Amygdala (tissue), 56 donors: ENCODE results near the gene RHOC.
A peak's percentile ranks its signal among the peaks of the same experiment; 100 is the strongest.

ENCODE experiments used
- DNase-seq, 56 donors: peaks; one replicate each; lab custom pipeline; 2025; lab: John Stamatoyannopoulos, UW

RHOC gene

GRCh38 chr1:112703706-112704105 is 3.2 kb downstream of the RHOC start:
- no peak for DNase-seq

GRCh38 chr1:112702420-112703261 is 4.3 kb downstream of the RHOC start:
- peak in 2 of 56 donors; percentile 15 to 42 for DNase-seq

- no peak for DNase-seq
Measured at GRCh38 chr1:112702067-112702395, 4.9 kb downstream of the RHOC start.

GRCh38 chr1:112701227-112702066 is 5.5 kb downstream of the RHOC start:
- DNase-seq, result no peak

GRCh38 chr1:112700290-112701226 is 6.4 kb downstream of the RHOC start:
- peak in 55 of 56 donors; percentile 29 to 98 (median 83) for DNase-seq

GRCh38 chr1:112699425-112700144 is 7.3 kb downstream of the RHOC start:
- no peak for DNase-seq

GRCh38 chr1:112698366-112699310 is 8.3 kb downstream of the RHOC start:
- no peak for DNase-seq

- no peak for DNase-seq
Measured at GRCh38 chr1:112697781-112698201, 9.1 kb downstream of the RHOC start.

GRCh38 chr1:112696578-112697314 is 10.2 kb downstream of the RHOC start:
- no peak for DNase-seq

GRCh38 chr1:112695276-112695675 is 11.7 kb downstream of the RHOC start:
- DNase-seq, result no peak

- DNase-seq, result no peak
Measured at GRCh38 chr1:112694363-112694929, 12.5 kb downstream of the RHOC start.

GRCh38 chr1:112693821-112694220 is 13.1 kb downstream of the RHOC start:
- DNase-seq, result no peak

- no peak for DNase-seq
Measured at GRCh38 chr1:112692681-112693080, 14.2 kb downstream of the RHOC start.

GRCh38 chr1:112689842-112690237 is 17.1 kb downstream of the RHOC start:
- DNase-seq, result no peak

GRCh38 chr1:112689196-112689841 is 17.6 kb downstream of the RHOC start:
- DNase-seq, result no peak

GRCh38 chr1:112688781-112689193 is 18.1 kb downstream of the RHOC start:
- DNase-seq, result no peak
